ENCODE results near the gene MTR. TPM values are rescaled to one million over a fixed set of nuclear protein-coding genes. Genes with fewer than 3 reads are reported as not detected.
A peak's percentile ranks its signal among the peaks of the same experiment; 100 is the strongest.

Gene MTR
- total RNA-seq, 4 donors from 2014 or later, result 29.7 to 43.4 (median 34.6) TPM

- H3K36me3 ChIP-seq, result peaks cover 31 to 90% (median 80%) of the 10 kb centered on the region in 4 donors
These were observed 42.8 kb downstream of the MTR start for GRCh38 chr1:236837897-236838296.

DNA sequence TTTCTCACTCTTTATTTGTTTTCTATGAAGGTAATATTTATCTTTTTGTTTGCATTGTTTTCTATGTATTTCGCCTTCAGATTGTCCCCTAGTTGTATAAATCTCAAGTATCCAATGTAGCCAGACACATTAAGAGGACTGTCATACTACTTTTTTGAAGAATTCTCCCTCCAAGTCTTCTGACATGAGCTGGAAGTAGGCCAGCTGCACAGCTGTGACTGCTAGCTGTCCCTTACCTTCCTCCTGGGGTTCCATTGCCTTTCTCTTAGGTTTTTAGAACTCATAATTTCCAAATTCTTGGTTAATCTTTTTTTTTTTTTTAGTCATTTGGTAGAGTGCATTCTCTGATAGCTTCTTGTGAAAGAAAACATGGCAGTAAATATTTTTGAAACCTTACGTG is 46.2 kb downstream of the MTR start:
- intact Hi-C loops (cut with DNase I), result no loop called here
- WGBS, result 98% methylated on average over 2 of the region's 2 CpGs
- H3K36me3 ChIP-seq, result peaks cover 29 to 55% (median 53%) of the 10 kb centered on the region in 4 donors

More at GRCh38 chr1:236837897-236838296, 42.8 kb downstream of the MTR start:
- WGBS, result 91% methylated on average over 2 of the region's 2 CpGs
- H3K9me3 ChIP-seq, result no peaks in the 10 kb centered on the region
- no peak for DNase-seq (ENCODE audit: extremely low spot score)
- no peak overlapping the region for H3K27ac ChIP-seq (replicated peaks in 1 of 4)
- no peak overlapping the region for H3K4me3 ChIP-seq
- no peak for TF ChIP-seq POLR2AphosphoS5 (IDR thresholded peaks at IDR 0.05)
- no peak for TF ChIP-seq EP300 (IDR thresholded peaks at IDR 0.05)
- no peak for TF ChIP-seq POLR2A (IDR thresholded peaks at IDR 0.05; ENCODE audit: low read depth)
- TF ChIP-seq, protein P1, sequence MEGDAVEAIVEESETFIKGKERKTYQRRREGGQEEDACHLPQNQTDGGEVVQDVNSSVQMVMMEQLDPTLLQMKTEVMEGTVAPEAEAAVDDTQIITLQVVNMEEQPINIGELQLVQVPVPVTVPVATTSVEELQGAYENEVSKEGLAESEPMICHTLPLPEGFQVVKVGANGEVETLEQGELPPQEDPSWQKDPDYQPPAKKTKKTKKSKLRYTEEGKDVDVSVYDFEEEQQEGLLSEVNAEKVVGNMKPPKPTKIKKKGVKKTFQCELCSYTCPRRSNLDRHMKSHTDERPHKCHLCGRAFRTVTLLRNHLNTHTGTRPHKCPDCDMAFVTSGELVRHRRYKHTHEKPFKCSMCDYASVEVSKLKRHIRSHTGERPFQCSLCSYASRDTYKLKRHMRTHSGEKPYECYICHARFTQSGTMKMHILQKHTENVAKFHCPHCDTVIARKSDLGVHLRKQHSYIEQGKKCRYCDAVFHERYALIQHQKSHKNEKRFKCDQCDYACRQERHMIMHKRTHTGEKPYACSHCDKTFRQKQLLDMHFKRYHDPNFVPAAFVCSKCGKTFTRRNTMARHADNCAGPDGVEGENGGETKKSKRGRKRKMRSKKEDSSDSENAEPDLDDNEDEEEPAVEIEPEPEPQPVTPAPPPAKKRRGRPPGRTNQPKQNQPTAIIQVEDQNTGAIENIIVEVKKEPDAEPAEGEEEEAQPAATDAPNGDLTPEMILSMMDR (IDR thresholded peaks at IDR 0.05), result no peak
- no peaks in the 10 kb centered on the region for H3K4me1 ChIP-seq
- H3K27me3 ChIP-seq, result no peaks in the 10 kb centered on the region
- intact Hi-C loops (cut with DNase I), result no loop called here

GRCh38 chr1:236844499-236845271 is 49.6 kb downstream of the MTR start:
- Histone ChIP-seq H3K4me1 (peaks cover 5 to 25% (median 19%) of the 10 kb centered on the region in 4 donors), H3K9me3 (no peaks in the 10 kb centered on the region), H3K36me3 (peaks cover 6 to 45% (median 39%) of the 10 kb centered on the region in 4 donors), H3K4me3 (no peak overlapping the region), H3K27ac (replicated peaks in 1 of 4) (peak overlapping the region in 1 of 4 donors; percentile 6), H3K27me3 (no peaks in the 10 kb centered on the region)
- WGBS, result 87% methylated on average over 5 of the region's 5 CpGs
- TF ChIP-seq, protein P1 (IDR thresholded peaks at IDR 0.05), result no peak
- TF ChIP-seq EP300 (IDR thresholded peaks at IDR 0.05), result no peak
- no peak for TF ChIP-seq POLR2AphosphoS5 (IDR thresholded peaks at IDR 0.05)
- TF ChIP-seq POLR2A (IDR thresholded peaks at IDR 0.05; ENCODE audit: low read depth), result no peak
- DNase-seq (ENCODE audit: extremely low spot score), result no peak
- intact Hi-C loops (cut with DNase I), result no loop called here

More for the DNA sequence above, 46.2 kb downstream of the MTR start:
- Histone ChIP-seq H3K4me3 (no peak overlapping the region), H3K27me3 (no peaks in the 10 kb centered on the region), H3K27ac (replicated peaks in 1 of 4) (no peak overlapping the region), H3K4me1 (peaks cover 5 to 25% (median 17%) of the 10 kb centered on the region in 4 donors), H3K9me3 (no peaks in the 10 kb centered on the region)
- no peak for DNase-seq (ENCODE audit: extremely low spot score)
- no peak for TF ChIP-seq EP300 (IDR thresholded peaks at IDR 0.05)
- no peak for TF ChIP-seq POLR2A (IDR thresholded peaks at IDR 0.05; ENCODE audit: low read depth)
- TF ChIP-seq, protein P1 (IDR thresholded peaks at IDR 0.05), result no peak
- TF ChIP-seq POLR2AphosphoS5 (IDR thresholded peaks at IDR 0.05), result no peak

DNA sequence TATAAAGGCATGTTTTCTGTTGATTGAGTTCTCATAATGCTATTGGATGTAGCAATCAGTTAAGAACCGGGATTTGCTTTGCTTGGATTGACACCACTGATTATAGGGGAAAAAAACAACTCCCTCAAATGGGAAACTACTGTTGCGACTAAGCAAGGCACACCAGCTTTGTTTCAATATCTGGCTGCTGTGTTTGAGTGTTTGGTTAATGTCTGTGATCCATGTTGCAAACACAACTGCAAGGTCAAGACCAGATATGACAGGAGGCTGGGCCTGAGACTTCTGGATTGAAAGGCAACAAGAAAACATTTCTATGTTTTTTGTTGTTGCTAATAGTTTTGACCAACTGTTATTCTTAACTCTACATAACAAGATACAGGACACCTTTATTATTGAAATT is 50.7 kb downstream of the MTR start:
- Histone ChIP-seq H3K36me3 (peaks cover 6 to 42% (median 36%) of the 10 kb centered on the region in 4 donors), H3K27me3 (no peaks in the 10 kb centered on the region), H3K27ac (replicated peaks in 1 of 4) (no peak overlapping the region), H3K4me3 (no peak overlapping the region), H3K4me1 (peaks cover 5 to 25% (median 19%) of the 10 kb centered on the region in 4 donors), H3K9me3 (no peaks in the 10 kb centered on the region)
- intact Hi-C loops (cut with DNase I), result no loop called here
- WGBS, result 87% methylated on average over 2 of the region's 2 CpGs
- no peak for DNase-seq (ENCODE audit: extremely low spot score)
- TF ChIP-seq POLR2AphosphoS5 (IDR thresholded peaks at IDR 0.05) (no peak), POLR2A (IDR thresholded peaks at IDR 0.05; ENCODE audit: low read depth) (no peak), EP300 (IDR thresholded peaks at IDR 0.05) (no peak)
- TF ChIP-seq, protein P1 (IDR thresholded peaks at IDR 0.05), result no peak
